ENCODE data around the gene NPPB. TPM values are rescaled to one million over a fixed set of nuclear protein-coding genes. Genes with fewer than 3 reads are reported as not detected.
A peak's percentile ranks its signal among the peaks of the same experiment; 100 is the strongest.

NPPB gene
- polyA plus RNA-seq, 1 donor from 2014 or later, result not detected

- no peaks in the 10 kb centered on the region for H3K9me3 Mint-ChIP-seq
- no peaks in the 10 kb centered on the region for H3K4me1 Mint-ChIP-seq
- no peak overlapping the region for H3K4me3 Mint-ChIP-seq
- peaks cover 7% of the 10 kb centered on the region for H3K27me3 Mint-ChIP-seq
- H3K36me3 Mint-ChIP-seq, result no peaks in the 10 kb centered on the region
- no peak overlapping the region for H3K27ac Mint-ChIP-seq
These were observed 29.6 kb upstream of the NPPB start for GRCh38 chr1:11888206-11888876.

GRCh38 chr1:11887666-11888007 lies 28.9 kb upstream of the NPPB start:
- H3K4me1 Mint-ChIP-seq, result no peaks in the 10 kb centered on the region
- H3K9me3 Mint-ChIP-seq, result no peaks in the 10 kb centered on the region
- peaks cover 11% of the 10 kb centered on the region for H3K27me3 Mint-ChIP-seq
- H3K27ac Mint-ChIP-seq, result no peak overlapping the region
- no peaks in the 10 kb centered on the region for H3K36me3 Mint-ChIP-seq
- no peak overlapping the region for H3K4me3 Mint-ChIP-seq

GRCh38 chr1:11886986-11887665 lies 28.4 kb upstream of the NPPB start:
- no peaks in the 10 kb centered on the region for H3K4me1 Mint-ChIP-seq
- H3K36me3 Mint-ChIP-seq, result no peaks in the 10 kb centered on the region
- no peaks in the 10 kb centered on the region for H3K9me3 Mint-ChIP-seq
- no peak overlapping the region for H3K27ac Mint-ChIP-seq
- H3K27me3 Mint-ChIP-seq, result peaks cover 10% of the 10 kb centered on the region
- H3K4me3 Mint-ChIP-seq, result no peak overlapping the region

- Mint-ChIP-seq H3K4me1 (no peaks in the 10 kb centered on the region), H3K4me3 (no peak overlapping the region), H3K36me3 (no peaks in the 10 kb centered on the region), H3K9me3 (no peaks in the 10 kb centered on the region), H3K27me3 (peaks cover 11% of the 10 kb centered on the region), H3K27ac (peak overlapping the region in 1 of 3 donors; percentile 9)
These were observed 27.2 kb upstream of the NPPB start for GRCh38 chr1:11885916-11886315.

GRCh38 chr1:11882814-11883538 lies 24.2 kb upstream of the NPPB start:
- H3K9me3 Mint-ChIP-seq, result no peaks in the 10 kb centered on the region
- no peak overlapping the region for H3K27ac Mint-ChIP-seq
- H3K4me3 Mint-ChIP-seq, result no peak overlapping the region
- no peaks in the 10 kb centered on the region for H3K36me3 Mint-ChIP-seq
- peaks cover 18% of the 10 kb centered on the region for H3K27me3 Mint-ChIP-seq
- no peaks in the 10 kb centered on the region for H3K4me1 Mint-ChIP-seq

GRCh38 chr1:11881749-11882441 lies 23.1 kb upstream of the NPPB start:
- Mint-ChIP-seq H3K36me3 (no peaks in the 10 kb centered on the region), H3K4me3 (peak overlapping the region in 1 of 4 donors; percentile 13), H3K4me1 (no peaks in the 10 kb centered on the region), H3K27me3 (peaks cover 18% of the 10 kb centered on the region), H3K9me3 (no peaks in the 10 kb centered on the region), H3K27ac (no peak overlapping the region)

GRCh38 chr1:11880911-11881748 lies 22.4 kb upstream of the NPPB start:
- H3K4me3 Mint-ChIP-seq, result no peak overlapping the region

GRCh38 chr1:11880181-11880575 lies 21.4 kb upstream of the NPPB start:
- no peaks in the 10 kb centered on the region for H3K4me1 Mint-ChIP-seq
- H3K27me3 Mint-ChIP-seq, result peaks cover 17% of the 10 kb centered on the region
- no peaks in the 10 kb centered on the region for H3K36me3 Mint-ChIP-seq
- H3K27ac Mint-ChIP-seq, result no peak overlapping the region
- H3K9me3 Mint-ChIP-seq, result no peaks in the 10 kb centered on the region
- no peak overlapping the region for H3K4me3 Mint-ChIP-seq

More at GRCh38 chr1:11880911-11881748, 22.4 kb upstream of the NPPB start:
- Mint-ChIP-seq H3K27ac (no peak overlapping the region), H3K27me3 (peaks cover 19% of the 10 kb centered on the region), H3K9me3 (no peaks in the 10 kb centered on the region), H3K4me1 (no peaks in the 10 kb centered on the region), H3K36me3 (no peaks in the 10 kb centered on the region)

- H3K9me3 Mint-ChIP-seq, result no peaks in the 10 kb centered on the region
- no peak overlapping the region for H3K27ac Mint-ChIP-seq
- no peaks in the 10 kb centered on the region for H3K4me1 Mint-ChIP-seq
- H3K4me3 Mint-ChIP-seq, result no peak overlapping the region
- peaks cover 17% of the 10 kb centered on the region for H3K27me3 Mint-ChIP-seq
- H3K36me3 Mint-ChIP-seq, result no peaks in the 10 kb centered on the region
These were observed 20.8 kb upstream of the NPPB start for GRCh38 chr1:11879311-11880180.

GRCh38 chr1:11878891-11879190 lies 20.1 kb upstream of the NPPB start:
- Mint-ChIP-seq H3K9me3 (no peaks in the 10 kb centered on the region), H3K4me3 (no peak overlapping the region), H3K27ac (no peak overlapping the region), H3K27me3 (peaks cover 20% of the 10 kb centered on the region), H3K4me1 (no peaks in the 10 kb centered on the region), H3K36me3 (no peaks in the 10 kb centered on the region)

GRCh38 chr1:11878081-11878890 lies 19.5 kb upstream of the NPPB start:
- Mint-ChIP-seq H3K4me3 (no peak overlapping the region), H3K9me3 (no peaks in the 10 kb centered on the region), H3K27me3 (peaks cover 18% of the 10 kb centered on the region), H3K36me3 (no peaks in the 10 kb centered on the region), H3K4me1 (no peaks in the 10 kb centered on the region), H3K27ac (no peak overlapping the region)

GRCh38 chr1:11877074-11877473 lies 18.3 kb upstream of the NPPB start:
- H3K36me3 Mint-ChIP-seq, result no peaks in the 10 kb centered on the region
- H3K27me3 Mint-ChIP-seq, result peaks cover 13% of the 10 kb centered on the region
- H3K4me1 Mint-ChIP-seq, result no peaks in the 10 kb centered on the region
- no peaks in the 10 kb centered on the region for H3K9me3 Mint-ChIP-seq
- no peak overlapping the region for H3K4me3 Mint-ChIP-seq
- H3K27ac Mint-ChIP-seq, result no peak overlapping the region

GRCh38 chr1:11875094-11875493 lies 16.3 kb upstream of the NPPB start:
- H3K9me3 Mint-ChIP-seq, result no peaks in the 10 kb centered on the region
- no peak overlapping the region for H3K4me3 Mint-ChIP-seq
- H3K4me1 Mint-ChIP-seq, result no peaks in the 10 kb centered on the region
- no peak overlapping the region for H3K27ac Mint-ChIP-seq
- peaks cover 18% of the 10 kb centered on the region for H3K27me3 Mint-ChIP-seq
- H3K36me3 Mint-ChIP-seq, result no peaks in the 10 kb centered on the region

All from IgD-negative memory B cell (primary cell).